GM18505 (cell line): ENCODE measurements around the gene ASIC2.

Experiments
- ATAC-seq: cut with Tn5 transposase; IDR thresholded peaks from one replicate; pipeline ENCODE4 v1.9.1; 2021; ENCODE audit not compliant: unreplicated experiment
- POLR2A ChIP-seq: IDR thresholded peaks from 4 replicates; pipeline ENCODE4 v1.6.1; 2011; ENCODE audit warnings: borderline replicate concordance; ENCODE audit not compliant: insufficient read depth, insufficient read length; ENCODE audit errors: extremely low read depth

Gene ASIC2

GRCh38 chr17:33300241-33300640 is 7.1 kb upstream of the ASIC2 start:
- ATAC-seq: no peak
- no peak for TF ChIP-seq POLR2A

DNA sequence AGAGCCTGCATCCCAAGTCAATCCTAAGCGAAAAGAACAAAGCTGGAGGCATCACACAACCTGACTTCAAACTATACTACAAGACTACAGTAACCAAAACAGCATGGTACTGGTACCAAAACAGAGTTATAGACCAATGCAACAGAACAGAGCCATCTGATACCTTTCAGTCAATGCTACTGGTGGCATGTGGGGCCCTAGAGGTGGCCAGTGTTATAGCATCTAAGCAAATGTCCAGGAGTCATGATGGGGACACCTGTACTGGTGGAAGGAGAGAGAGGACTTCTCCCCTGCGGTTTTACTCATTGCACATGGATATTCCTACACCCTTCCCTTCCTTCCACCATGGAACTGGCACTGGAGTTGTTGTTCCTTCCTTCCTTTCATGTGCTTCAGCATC is 6.0 kb upstream of the ASIC2 start:
- ATAC-seq: no peak
- no peak for TF ChIP-seq POLR2A

DNA sequence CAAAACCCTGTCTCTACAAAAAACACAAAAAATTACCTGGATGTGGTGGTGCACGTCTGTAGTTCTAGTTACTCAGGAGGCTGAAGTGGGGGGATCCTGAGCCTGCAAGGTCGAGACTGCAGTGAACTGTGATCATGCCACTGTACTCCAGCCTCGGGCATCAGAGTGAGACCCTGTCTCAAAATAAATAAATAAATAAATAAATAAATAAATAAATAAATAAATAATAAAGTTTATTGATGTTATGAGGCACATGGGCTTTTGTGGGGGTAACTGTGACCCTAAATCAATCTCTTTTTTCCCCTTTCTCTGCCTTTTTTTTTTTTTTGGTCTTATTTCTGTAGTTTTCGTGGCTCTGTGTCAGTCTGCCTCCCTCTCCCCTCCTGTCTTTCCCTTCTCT is 4.5 kb upstream of the ASIC2 start:
- TF ChIP-seq POLR2A: no peak
- no peak for ATAC-seq

DNA sequence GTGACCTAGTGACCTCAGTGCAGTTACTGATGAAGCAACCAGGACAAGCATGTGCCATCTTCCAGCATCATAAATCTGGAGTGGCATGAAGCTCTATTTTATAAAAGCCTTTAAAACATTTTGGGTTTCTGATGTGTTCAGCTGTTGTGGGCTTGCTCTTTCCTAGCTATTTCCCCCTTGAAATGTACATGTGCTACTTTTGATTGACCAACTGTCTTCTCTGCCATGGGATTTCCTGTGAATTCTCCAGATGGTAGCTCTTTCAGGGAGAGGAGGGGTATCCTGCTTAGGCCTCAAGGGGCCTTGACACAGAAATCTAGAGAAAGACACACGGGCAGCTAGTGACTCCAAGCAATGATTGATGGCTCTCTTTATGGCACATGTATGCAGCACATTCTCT is 1.9 kb upstream of the ASIC2 start:
- TF ChIP-seq POLR2A: no peak

GRCh38 chr17:33292201-33292980 is 704 bp downstream of the ASIC2 start:
- TF ChIP-seq POLR2A: no peak
- ATAC-seq: no peak

More for the DNA sequence above, 1.9 kb upstream of the ASIC2 start:
- no peak for ATAC-seq

- no peak for ATAC-seq
- no peak for TF ChIP-seq POLR2A
Observed at GRCh38 chr17:33291248-33292200, 1.6 kb downstream of the ASIC2 start.

DNA sequence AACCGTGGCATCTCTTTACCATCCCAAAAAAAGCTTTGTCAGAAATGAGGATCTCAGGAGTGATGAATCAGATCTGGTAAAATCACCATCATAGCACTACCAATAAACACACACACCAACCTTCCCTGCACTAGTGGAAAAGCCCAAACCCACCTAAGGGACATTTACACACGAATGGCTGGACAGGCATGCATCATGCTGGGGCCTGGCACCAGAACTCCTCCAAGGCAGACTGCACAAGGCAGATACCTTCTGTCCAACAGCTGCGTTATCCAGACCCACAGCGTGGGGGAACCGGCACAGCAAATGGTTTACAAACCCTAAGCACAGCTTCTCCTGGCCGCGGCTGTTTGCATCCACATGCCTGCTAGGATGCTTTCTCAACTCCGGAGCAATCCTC is 2.8 kb downstream of the ASIC2 start:
- no peak for TF ChIP-seq POLR2A
- ATAC-seq: no peak

- no peak for ATAC-seq
- no peak for TF ChIP-seq POLR2A
Observed at GRCh38 chr17:33288954-33289353, 4.1 kb downstream of the ASIC2 start.

GRCh38 chr17:33287096-33287725 is 5.9 kb downstream of the ASIC2 start:
- TF ChIP-seq POLR2A: no peak
- ATAC-seq: no peak

DNA sequence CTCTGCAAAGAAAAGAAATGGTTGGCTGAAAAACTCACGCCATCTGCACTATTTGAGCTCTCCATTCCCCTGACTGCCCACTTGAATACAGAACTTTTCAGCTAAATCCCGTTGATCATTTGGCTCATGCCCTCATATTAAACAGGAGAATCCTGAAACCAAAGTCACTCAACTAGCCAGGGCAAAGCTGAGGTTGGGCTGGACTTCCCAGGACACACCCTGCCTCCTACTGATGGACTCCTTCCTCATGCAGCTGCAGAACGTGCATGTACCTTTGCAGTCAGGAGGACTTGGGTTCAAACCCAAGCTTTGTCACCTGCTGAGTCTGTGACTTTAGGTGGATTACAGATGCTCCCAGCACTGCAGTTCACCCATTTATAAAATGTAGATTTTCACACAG is 7.7 kb downstream of the ASIC2 start:
- no peak for ATAC-seq
- no peak for TF ChIP-seq POLR2A

GRCh38 chr17:33284022-33284421 is 9.1 kb downstream of the ASIC2 start:
- no peak for ATAC-seq
- no peak for TF ChIP-seq POLR2A

GRCh38 chr17:33280162-33280943 is 12.7 kb downstream of the ASIC2 start:
- ATAC-seq: no peak
- TF ChIP-seq POLR2A: no peak
